Stimulated activated CD4-positive, alpha-beta T cell treated with anti-CD3 and anti-CD28 coated beads, Interleukin-12 subunit alpha, Interleukin-12 subunit beta, amount 100 ng/mL, for 24 hours (primary cell): ENCODE data around the gene ZNF550.
"Not testable (repeated sequence)": the region's sequence is repeated elsewhere in the genome, so short reads cannot be mapped to it uniquely, and the experiment has no call there.

ENCODE experiments used
- DNase-seq, 2 experiments: peaks; one replicate each; pipeline ENCODE4 v3.0.0-alpha.2; 2020; ENCODE audit warnings: low read depth in 2 of 2

Gene ZNF550

DNA sequence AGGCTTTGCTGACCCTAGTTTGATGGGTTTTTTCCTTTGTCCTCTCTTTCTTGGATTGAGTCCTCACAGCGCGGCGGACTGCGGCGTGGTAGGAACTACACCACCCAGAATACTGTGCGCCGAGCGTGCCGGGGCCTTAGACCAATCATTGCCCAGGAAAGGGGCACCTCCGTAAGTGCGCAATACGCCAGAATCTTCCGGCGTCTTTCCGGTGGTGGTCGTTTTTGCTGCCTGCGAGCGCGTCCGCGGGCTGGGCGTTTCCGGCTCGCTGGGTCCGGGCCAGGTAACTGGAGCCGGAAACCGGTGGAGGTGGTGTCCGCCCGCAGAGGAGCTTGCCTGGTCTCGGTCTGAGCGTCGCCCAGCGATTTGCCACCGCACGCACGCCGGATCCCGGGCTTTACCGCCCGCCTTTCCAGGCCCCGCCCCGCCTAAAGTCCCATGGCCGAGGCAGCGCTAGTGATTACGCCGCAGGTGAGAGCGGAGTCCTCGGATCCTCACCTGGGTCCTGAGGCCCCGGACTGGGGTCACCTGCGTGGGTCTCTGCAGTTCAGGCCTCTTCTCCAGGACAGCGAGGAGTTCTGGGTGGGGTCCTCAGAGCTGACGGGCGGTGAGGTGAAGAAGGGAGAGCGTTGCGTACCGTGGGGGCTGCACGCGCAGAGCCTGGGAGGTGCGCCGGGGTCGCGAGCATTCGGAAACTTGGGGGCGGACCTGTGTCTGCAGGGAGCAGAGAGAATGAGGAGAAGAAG lies 32.4 kb downstream of the ZNF550 start, which contains the start of gene ZNF549:
Gene ZNF549 (plus strand): TSS at position 221 of the 746 bp plus-strand sequence. CDS start 218 bp downstream, at position 439.
- DNase-seq = peak; percentile 77 to 81

DNA sequence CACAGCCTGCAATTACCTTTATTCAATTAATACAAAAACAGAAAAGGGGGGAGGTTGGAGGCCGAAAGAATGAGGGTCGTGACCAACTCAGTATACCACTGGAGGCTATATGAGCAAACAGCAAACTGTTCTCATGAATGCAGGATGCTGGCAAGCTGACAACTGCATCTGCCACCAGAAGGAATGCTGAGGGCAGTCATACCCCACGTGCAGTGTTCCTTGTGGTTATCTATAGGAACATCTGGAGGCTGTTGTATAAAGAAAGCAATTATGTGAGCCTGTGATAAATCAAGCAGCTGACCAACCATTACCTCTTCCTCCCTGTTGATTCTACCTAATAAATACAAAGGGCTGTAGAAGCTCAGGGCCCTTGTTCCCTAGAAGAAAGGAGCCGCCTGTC lies 41.6 kb downstream of the ZNF550 start:
- DNase-seq = not testable (repeated sequence)

DNA sequence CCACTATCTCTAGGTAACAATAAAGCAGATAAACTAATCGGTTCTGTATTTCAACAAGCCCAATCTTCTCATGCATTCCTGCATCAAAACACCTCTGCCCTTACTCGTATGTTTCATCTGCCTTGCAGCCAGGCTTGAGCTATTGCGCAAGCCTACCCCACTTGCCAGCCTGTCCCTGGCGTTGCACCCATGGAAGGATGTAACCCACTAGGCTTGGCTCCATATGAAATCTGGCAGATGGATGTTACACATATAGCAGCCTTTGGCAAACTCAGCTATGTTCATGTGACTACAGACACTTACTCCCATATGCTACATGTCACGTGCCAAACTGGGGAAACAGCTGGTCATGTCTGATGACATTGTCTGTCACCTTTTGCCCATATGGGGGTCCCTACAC lies 44.4 kb downstream of the ZNF550 start:
- DNase-seq = no peak

DNA sequence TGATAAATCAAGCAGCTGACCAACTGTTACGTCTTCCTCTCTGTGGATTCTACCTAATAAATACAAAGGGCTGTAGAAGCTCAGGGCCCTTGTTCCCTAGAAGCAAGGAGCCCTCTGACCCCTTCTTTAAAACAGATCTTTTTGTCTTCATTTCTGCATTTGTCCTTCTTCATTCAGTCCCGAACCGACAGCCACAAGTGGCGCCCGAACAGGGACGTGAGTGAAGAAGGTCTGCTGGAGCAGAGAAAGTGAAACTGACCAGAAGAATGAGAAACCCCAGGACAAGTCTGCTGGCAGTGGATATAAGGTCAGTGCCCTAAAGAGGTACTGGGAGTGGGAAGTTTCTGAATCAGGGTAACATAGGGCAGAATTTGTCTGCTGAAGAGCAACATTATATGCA lies 46.8 kb downstream of the ZNF550 start:
- DNase-seq = no peak

DNA sequence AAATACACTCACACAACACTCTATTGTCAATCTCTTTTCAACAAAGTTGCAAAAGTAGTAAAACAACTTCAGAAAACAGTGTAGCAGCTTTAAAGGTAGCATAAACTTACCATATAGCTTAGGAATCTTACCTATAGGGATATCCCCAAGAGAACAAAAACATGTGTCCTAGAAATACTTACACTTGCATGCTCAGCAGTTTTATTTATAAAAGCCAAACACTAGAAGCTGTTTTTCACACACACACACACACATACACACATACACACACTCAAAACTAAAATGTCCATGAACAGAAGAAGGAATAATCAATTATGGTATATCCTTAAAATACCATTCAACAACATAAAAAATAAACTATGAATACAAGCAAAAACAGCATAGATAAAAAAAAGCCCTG lies 48.2 kb downstream of the ZNF550 start:
- DNase-seq = no peak

DNA sequence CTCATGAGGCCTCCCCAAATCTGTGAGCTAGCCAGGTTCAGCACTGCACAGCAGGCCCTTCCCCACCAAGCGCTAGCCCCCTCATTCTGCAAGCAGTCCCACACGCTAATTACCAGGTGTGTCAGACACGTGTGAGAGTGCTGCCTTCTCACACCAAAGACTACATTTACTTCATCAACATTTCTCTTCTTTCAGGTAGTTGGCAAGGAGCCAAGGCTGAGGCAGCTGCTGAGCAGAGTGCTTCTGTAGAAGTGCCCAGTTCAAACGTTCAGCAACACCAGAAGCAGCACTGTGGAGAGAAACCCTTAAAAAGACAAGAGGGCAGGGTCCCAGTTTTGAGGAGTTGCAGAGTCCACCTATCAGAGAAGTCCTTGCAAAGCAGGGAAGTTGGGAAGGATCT lies 53.5 kb downstream of the ZNF550 start:
- no peak for DNase-seq

DNA sequence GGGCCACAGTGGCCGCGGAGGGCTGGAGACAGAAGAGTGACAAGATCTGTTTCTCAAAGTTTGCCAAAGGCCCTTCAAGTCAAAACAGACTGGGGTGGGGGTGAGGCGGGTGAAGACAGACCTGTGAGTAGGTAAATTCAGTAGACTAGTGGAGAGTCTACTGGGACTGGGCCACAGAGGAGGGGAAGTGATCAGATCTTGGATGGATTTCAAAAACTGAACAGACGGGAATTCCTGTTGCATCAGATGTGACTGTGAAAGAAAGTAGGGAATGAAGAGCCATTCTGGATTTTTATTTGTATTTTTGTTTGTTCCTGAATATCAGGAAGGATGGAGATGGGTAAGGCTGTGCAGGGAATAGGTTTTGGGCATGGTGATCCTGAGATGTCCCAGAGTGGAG lies 59.3 kb downstream of the ZNF550 start:
- not testable (repeated sequence) for DNase-seq

DNA sequence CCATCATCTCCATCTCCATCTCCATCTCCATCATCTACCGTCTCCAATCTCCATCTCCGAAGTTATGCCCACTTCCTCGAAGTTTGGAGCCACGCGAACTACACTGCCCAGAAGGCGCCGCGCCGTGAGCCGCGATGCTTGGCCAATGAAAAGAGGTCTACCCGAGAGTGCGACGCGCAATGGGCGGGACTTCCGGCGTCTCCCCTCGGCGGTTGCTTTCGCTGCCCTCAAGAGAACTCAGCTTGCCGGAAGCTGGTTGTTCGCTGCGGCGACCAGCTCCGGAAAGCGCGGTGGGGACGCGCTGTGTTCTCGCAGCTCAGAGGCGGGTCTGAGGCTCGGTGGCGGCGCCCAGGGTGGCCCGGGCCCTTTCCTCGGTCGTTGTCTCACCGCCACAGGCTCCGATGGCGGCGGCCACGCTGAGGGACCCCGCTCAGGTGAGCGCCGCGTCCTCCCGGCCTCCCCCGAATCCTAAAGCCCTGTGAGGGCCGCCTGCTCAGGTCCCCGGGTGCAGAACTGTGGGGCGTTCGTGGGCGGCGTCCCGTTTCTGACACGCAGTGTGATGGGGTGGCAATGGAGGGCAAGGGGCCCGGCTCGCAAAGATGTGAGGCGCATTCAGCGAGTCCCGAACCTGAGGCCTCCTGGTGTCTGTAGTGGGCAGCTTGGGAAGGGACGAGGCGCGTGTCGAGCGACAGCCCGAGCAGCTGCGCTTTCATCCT lies 59.8 kb downstream of the ZNF550 start, which contains the start of gene ZNF773:
Gene ZNF773 (plus strand): TSS at position 259 of the 716 bp plus-strand sequence. CDS start 143 bp downstream, at position 402.
- peak; percentile 89 to 90 for DNase-seq

DNA sequence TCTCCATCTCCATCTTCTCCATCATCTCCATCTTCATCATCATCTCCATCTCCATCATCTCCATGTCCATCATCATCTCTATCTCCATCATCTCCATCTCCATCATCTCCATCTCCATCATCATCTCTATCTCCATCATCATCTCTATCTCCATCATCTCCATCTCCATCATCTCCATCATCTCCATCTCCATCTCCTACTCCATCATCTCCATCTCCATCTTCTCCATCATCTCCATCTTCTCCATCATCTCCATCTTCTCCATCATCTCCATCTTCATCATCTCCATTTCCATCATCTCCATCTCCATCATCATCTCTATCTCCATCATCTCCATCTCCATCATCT lies 60.4 kb downstream of the ZNF550 start:
- DNase-seq = not testable (repeated sequence)

DNA sequence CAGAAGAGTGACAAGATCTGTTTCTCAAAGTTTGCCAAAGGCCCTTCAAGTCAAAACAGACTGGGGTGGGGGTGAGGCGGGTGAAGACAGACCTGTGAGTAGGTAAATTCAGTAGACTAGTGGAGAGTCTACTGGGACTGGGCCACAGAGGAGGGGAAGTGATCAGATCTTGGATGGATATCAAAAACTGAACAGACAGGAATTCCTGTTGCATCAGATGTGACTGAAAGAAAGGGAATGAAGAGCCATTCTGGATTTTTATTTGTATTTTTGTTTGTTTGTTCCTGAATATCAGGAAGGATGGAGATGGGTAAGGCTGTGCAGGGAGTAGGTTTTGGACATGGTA lies 71.4 kb downstream of the ZNF550 start:
- not testable (repeated sequence) for DNase-seq

DNA sequence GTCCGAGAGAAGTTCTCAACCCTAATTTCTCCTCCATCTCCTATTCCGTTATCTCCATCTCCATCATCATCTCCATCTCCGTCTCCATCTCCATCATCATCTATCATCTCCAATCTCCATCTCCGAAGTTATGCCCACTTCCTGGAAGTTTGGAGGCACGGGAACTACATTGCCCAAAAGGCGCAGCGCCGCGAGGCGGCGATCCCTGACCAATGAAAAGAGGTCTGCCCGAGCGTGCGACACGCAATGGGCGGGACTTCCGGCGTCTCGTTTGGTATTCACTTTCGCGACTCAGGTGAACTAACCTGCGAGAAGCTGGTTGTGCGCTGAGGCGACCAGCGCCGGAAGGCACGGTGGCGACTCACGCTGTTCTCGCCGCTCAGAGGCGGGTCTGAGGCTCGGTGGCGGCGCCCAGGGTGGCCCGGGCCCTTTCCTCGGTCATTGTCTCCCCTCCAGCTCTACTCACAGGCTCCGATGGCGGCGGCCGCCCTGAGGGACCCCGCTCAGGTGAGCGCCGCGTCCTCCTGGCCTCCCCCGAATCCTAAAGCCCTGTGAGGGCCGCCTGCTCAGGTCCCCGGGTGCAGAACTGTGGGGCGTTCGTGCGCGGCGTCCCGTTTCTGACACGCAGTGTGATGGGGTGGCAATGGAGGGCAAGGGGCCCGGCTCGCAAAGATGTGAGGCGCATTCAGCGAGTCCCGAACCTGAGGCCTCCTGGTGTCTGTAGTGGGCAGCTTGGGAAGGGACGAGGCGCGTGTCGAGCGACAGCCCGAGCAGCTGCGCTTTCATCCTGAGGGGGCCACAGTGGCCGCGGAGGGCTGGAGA lies 72.0 kb downstream of the ZNF550 start, which contains the start of gene ZNF419:
Gene ZNF419 (plus strand): TSS at position 274 of the 822 bp plus-strand sequence. CDS start 201 bp downstream, at position 475.
- DNase-seq = peak; percentile 85 to 89
